HG02610 (cell line): ENCODE data around the gene FBXW9.
"Not testable (repeated sequence)": the region's sequence is repeated elsewhere in the genome, so short reads cannot be mapped to it uniquely, and the experiment has no call there.

Experiments
- ATAC-seq: cut with Tn5 transposase; IDR thresholded peaks from one replicate; pipeline ENCODE4 v1.9.1; 2021; ENCODE audit warnings: mild to moderate bottlenecking, moderate library complexity; ENCODE audit not compliant: unreplicated experiment

Gene FBXW9

DNA sequence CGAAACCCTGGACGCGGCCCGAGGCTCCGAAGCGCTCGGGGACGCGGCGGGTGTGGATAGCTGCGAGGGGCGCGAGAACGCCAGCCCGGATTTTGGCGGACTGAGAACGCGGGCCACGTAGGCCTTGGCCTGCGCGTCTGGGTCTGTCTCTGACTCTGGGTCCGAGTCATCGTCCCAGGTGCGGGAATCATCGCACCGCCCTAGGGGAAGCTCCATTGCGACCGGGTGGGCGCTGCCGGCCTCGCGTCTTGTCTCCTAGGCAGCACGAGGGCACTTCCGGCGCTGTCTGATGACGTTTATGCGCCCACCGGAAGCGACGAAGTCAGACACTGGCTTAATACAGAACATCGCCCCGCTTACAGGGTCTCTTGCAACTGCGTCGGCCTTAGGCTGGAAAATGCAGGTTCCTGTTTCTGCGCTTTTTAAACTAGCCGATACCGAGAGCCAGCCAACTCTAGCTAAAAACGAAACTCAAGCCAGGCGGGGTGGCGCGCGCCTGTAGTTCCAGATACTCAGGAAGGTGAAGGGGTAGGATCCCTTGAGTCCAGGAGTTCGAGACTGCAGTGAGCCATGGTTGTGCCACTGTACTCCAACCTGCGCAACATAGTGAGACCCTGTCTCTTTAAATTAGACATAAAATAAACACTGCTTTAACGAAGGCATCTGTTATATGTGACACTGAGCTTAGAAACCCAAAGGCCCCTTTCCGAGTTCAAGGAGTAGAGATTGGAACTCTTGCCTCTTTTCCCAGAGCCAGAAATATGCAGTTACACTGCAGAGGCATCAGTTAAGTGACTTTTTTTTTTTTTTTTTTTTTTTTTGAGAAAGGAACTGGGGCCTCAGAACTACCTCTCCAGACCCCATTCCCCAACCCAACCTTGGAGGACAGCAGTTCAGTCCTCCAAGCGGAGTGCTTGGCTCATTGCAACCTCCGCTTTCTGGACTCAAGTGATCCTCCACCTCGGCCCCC lies at the start of gene FBXW9:
FBXW9 (minus strand) TSS at position 266 of the 970 bp plus-strand sequence; CDS start at position 216, 50 bp downstream.
- ATAC-seq = peak; percentile 69

DNA sequence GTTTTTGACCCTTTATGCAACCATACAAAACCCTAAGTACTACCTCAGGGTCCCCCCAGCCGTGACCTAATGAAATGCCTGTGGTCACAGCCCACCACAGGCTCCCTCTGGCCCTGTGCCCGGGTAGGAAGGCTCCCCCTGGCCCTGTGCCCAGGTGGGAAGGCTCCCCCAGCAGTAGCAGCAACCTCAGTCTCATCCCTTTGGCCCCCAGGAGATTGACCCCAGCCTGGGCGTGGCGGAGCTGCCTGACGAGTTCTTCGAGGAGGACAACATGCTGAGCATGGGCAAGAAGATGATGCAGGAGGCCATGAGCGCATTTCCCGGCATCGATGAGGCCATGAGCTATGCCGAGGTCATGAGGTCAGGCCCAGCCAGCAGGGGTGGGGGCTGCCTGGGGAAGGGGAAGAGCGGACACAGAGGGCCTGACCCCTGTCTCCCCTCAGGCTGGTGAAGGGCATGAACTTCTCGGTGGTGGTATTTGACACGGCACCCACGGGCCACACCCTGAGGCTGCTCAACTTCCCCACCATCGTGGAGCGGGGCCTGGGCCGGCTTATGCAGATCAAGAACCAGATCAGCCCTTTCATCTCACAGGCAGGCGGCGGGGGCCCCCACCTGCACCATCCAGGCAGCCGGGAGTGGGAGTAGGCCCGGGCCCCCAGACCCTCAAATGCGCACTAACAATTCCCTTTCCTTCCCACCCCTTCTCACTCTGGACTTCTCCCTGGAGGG lies 48.9 kb upstream of the FBXW9 start:
- no peak for ATAC-seq

DNA sequence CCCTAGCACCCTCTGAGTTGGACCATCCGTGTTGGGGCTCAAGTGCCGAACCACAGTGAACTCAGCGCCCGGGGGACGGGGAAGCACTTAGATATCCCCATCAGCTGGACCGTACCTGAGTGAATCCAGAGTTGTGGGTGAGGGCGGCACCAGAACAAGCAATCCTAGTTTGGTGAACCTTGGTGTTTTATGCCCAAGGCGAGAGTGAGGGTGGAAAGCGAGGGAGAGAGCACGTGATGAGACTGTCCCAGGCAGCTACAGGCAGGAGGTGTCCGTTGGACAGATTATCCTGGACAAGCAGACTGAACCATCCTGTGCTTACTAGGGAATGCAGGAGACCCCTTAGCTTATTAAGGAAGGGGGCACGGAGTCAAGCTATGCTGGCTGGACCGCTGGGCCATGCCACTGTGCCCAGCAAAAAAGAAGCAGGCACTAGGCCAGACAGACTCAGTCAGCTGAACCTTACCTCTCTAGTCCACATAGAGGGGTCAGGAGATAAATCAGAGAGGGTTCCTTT lies 41.5 kb upstream of the FBXW9 start:
- no peak for ATAC-seq

DNA sequence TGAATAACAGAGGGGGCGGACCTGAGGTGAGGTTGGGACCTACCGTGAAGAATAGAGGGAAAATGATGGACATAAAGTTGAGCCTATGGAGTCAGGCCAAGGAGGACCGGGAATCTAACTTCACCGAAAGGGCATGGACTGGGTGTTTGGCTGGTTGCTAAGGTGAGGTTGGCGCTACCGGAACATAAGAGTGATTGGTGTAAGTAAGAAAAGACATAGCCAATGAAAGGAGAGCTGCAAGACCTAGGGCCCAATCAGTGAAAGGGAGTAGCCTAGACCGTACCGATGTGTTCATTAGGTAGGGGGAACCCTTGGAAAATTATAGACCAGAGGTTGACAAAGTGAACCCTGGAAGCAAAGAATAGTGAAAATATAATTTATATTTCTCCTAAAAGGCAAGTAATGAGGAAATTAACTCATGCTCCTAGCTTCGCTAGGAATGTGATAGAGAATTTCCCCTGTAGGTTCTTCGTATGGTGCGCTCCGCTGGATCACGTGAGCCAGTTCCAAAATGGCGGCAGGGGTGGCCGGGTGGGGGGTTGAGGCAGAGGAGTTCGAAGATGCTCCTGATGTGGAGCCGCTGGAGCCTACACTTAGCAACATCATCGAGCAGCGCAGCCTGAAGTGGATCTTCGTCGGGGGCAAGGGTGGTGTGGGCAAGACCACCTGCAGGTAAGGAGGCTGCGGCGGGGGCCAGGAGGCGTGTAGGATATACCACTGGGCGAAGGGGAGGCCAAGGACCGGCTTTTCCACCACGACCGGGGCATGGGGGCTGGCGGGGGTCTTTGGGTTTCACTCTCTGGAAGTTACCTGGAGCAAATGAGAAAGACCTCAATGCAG lies 40.8 kb upstream of the FBXW9 start, which contains the start of gene GET3:
GET3 (plus strand) TSS at position 503 of the 840 bp plus-strand sequence; CDS start at position 512, 9 bp downstream.
- peak; percentile 84 for ATAC-seq

DNA sequence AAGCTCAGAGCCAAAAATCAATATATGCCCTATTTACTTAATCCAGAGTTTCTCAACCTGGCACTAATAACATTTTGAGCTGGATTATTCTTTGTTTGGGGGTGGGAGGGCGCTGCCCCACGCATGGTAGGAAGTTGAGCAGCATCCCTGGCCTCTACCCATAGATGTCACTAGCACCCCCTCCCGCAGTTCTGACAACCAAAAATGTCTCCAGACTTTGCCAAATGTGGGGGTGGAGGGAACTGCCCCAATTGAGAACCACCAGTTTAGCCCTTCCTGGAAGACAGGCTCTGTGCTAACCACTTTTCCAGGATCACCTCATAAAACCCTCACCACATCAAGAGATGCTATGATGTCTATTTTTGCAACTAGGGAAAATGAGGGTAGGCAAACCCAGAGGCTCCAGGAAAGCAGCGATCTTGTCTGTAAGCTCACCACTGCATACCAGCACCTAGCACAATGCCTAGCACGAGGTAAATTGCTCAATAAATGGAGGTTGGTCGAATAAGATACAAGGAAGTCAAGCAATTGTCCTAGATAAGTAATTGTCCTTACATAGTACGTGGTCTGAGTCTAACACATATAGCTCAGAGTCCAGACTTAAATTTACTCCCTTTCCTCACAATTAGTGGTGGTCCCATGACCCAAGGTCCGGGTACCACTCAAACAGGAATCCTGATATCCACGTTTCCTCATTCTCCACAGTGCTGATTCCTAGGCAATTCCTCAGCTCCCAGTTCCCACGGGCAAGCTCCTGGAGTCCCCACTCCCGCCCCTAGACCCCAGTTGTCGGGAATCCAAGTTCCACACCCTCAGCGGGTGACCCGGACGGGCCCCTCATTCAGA lies 37.2 kb upstream of the FBXW9 start:
- no peak for ATAC-seq

DNA sequence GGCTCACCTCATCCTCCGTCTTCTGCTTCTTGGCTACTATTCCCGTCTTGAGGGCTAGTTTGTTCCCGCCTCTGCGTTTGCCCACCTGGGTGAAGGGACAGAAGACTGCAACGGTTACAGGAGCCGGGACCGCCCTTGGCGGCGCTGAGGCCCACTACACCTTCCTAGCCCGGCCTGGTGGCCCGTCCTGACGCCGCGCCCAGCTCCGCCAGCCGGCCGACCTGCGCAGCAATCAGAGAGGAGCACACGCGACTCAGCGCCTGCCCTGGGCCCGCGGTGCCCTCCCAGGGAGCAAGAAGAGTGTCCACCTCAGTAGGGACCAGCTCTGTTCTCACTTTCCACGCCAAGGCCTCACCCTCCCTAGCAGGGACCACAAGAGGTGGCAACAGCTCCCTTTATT lies 34.9 kb upstream of the FBXW9 start:
- no peak for ATAC-seq

DNA sequence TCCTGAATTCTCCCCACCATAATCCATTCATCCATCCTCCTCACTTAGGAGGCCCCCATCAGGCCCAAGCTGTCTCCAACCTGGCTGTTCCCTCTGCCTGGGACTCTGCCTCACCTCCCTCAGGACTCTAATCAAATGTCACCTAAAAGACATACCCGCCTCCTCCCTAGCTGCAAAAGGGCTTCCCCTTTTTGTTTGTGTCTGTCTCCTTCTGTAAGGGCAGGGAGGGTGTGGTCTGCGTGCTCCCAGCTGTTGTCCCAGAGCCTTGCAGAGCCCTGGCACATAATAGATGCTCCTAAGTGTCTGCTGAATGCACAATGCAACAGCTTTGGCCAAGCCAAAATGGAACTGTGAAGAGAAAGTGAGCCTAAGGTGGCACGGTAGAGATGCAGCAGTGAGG lies 33.6 kb upstream of the FBXW9 start:
- no peak for ATAC-seq

DNA sequence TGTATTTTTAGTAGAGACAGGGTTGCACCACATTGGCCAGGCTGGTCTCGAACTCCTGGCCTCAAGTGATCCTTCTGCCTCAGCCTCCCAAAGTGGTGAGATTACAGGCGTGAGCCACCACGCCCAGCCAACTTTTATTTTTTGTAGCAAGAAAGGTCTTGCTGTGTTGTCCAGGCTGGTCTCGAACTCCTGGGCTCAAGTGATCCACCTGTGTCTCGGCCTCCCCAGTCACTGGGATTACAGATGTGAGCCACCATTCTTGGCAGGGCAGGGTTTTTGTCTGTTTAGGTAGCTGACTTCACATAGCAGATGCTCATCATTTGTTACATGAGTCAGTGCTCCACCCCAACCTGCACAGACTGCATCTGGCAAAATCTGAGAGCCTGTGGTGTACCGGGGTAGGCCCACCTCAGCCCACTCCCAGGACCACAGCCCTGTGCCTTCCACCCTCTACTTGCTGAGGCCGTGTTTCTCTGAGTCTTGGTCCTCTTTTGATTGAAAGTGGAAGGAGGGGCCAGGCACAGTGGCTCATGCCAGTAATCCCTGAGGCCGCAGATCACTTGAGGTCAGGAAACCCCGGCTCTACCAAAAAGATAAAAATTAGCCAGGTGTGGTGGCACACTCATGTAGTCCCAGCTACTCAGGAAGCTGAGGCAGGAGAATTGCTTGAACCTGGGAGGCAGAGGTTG lies 31.5 kb upstream of the FBXW9 start:
- ATAC-seq = no peak

DNA sequence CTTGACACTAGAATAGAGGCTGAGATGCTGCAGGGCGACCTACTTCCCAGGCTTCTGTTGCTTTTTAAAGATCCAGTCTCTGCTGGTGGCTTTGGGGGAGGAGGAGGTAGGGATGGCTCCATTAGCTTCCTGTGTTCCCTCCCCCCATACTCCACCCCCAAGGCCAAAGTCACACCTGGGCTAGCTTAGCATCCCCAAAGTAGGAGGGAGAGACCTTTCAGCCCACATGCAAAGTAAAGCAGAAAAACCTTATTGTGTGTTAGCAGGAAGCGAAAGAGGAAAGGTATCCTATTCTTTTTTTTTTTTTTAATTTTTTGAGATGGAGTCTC lies 30.5 kb upstream of the FBXW9 start:
- ATAC-seq = no peak

DNA sequence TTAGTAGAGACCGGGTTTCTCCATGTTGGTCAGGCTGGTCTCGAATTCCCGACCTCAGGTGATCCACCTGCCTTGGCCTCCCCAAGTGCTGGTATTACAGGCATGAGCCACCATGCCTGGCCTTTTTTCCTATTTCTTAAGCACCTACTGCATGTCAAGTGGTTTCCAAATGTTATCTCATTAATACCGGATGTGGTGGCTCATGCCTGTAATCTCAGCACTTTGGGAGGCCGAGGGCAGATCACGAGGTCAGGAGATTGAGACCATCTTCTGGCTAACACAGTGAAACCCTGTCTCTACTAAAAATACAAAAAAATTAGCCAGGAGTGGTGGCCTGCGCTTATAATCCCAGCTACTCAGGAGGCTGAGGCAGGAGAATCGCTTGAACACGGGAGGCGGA lies 29.2 kb upstream of the FBXW9 start:
- not testable (repeated sequence) for ATAC-seq

DNA sequence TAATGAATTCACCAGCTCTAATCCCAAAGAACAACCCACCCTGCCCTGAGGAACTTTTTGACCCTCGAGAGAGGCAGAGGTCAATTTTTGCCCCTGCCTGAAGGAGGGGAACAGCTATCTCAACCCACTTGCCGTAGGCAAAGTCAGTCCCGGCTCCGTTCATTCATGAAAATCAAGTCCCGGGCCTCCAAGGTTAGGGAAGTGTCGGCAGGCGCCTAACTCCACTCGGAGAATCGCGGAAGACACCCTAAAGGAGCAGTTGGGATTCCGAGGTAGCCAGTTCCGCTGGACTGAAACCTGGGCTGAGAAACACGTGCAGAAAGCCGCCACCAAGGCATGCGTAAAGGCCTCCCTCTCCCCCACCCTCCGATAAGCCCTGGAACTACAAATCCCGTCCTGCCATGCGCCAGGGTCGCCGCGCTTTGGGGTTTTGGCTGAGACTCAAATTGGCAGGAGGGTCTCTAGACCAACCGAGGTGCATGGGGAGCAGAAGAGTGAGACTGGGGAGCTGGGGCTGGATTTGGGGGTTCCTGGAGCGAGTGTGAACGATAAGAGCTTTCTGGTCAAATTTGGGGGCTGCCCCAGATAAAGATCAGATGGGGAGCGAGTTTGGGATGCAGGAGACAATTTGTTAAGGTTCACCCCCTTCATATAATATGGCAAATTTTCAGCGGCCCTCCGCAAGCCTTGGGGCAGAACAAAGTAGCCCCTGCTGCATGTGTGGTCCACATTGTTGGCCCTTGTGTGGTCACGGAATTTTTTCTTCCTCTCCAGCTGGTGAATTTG lies 27.4 kb upstream of the FBXW9 start, which contains the start of gene TNPO2:
TNPO2 (minus strand) TSS at position 292 of the 786 bp plus-strand sequence. CDS start 2,955 bp downstream, outside the sequence.
- no peak for ATAC-seq

DNA sequence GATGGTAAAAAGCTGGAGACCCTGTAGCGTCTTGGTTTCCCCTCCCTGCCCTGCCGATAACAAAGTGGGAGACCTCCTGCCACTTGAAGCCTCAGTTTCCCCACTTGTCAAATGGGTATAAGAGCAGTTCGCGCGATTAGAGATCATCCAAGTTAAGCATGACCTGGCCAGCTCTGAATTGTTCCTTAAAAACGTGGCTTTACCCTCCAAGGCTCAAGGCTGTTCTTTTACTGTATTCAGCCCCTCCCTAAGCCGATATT lies 26.9 kb upstream of the FBXW9 start:
- no peak for ATAC-seq

DNA sequence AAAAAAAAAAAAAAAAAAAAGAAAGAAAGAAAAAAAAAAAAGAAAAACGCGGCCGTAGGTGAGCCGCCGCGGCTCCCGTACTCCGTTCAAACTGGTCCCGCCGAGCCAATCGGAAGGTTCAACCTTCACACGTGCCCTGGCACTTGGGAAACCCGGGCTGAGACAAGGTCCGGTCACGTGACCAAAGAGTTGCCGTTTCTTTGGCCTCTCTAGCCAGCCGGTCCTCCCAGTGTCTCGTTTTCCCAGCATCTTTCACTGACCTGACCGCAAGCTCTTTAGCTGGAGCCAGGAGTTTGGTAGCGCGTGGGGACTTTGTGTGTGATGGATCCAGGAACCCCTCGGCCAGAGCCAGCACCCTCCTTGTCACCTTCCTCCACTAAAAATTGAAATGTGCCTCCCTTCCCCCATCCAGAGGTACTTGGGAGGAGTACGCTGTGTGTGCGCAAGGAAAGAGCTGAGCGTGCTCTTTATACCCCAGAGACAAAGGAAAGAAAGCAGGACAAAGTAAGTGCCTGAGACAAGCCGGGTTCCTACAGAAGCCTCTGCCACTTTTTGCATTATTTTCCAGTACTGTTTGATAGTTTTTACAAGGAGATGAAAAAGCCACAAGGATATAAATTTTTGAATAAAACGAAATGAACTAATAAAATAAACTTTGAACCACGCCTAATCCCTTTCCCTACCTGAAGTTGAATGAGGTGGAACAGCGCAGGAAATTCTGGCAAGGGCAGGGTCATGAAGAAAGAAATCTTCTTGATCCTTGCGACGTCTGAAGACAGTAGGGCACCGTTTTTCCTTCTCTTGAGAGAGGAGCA lies 26.3 kb upstream of the FBXW9 start:
- ATAC-seq = peak; percentile 68

DNA sequence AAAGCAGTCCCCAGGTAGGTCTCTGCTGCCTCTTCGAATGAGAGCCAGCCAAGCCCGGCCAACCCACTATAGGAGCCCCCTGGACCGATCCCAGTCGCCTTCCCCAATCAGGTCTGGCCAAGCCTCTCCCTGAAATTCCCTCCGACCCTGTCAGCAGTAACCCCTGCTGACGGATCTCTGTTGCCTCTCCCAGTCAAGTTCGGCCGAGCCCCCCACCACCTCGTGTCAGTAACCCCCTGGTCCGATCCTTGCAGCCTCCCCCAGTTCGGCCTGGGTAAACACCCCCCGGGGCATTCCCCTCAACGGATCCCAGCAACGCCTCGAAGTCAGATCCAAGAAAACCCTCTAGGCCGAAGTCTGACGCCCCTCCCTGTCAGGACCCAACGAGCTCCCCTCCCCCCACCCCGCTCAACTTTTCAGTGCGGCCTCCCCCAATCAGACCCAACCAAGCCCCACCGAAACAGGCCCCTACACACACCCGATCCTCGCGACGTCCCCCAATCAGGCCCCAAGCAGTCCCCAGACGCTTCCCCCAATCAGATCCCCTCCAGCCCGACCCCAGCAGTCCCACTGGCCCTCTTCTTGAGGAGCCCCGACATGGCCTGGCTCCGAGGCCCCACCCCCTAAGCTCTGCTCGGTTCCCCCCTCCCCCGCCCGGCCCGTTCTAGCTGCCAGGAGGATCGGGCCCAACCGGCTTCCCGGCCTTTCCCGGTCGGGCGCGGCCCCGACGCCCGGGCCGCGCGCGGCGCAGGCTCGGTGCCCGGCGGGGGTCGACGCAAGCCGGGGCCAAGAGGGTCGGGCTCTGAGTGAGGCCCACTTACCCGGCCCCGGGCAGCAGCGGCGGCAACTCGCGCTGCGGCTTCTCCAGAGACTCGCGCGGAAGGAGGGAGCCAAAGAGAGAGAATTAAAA lies 25.5 kb upstream of the FBXW9 start:
- ATAC-seq = peak; percentile 9

DNA sequence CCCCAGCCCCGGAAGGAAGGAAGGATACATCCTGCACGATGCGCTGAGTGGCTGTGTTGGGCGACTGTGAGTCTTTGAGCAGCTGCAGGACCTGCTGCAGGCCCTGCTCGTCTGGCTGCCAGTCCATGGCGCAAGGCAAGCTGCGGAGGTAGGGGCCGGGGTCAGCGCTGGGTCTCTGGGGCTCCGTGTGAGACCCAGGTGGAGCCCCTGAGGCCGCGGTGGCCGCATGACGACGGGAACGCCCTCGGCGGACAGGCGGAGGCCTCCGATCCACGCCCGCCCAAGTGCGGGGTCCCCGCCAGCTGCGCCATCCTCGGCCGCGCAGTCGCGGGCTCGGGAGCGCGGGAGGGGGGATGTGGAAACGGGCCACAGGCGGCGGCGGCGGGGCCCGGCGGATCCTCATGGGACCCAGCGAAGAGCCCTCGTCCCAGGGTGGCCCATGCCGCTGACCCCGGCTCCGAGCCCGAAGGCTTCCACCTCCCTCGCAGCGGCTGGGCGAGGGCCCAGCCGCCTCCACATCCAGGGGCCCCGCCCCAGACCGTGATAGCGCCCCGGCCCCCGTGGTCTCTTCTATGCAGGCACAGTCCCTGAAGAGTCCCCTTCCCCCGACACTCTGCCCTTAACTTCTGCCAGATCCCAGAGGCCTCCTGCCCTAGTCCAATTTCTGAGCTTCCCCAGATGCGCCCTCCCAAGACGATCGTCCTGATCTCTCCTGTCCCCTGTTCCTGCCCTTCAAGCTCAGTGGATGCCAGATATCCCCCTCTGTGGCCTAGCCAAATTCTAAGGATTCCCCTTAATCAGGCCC lies 24.6 kb upstream of the FBXW9 start:
- no peak for ATAC-seq

DNA sequence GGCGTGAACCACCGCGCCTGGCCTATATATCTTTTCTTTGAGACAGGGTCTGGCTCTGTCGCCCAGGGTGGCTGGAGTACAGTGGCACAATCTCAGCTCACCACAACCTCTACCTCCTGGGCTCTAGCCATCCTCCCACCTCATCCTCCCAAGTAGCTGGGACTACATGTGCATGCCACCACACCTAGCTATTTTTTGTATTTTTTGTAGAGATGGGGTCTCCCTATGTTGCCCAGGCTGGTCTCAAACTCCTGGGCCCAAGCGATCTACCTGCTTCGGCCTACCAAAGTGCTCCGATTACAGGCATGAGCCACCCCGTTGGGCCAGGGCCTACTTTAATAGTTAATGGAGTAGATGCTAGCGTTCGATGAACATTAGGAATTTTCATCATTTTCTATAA lies 23.9 kb upstream of the FBXW9 start:
- ATAC-seq = no peak
